Inflammatory macrophage treated with lipopolysaccharide for 1 hour (primary cell): Measurements from ENCODE around the gene FCRL5.
"Not testable (repeated sequence)": the region's sequence is repeated elsewhere in the genome, so short reads cannot be mapped to it uniquely, and the experiment has no call there.

Experiments used
- DNase-seq, 2 donors: peaks; one replicate each; pipeline ENCODE4 v3.0.0-alpha.2; 2020 to 2022

FCRL5 gene

DNA sequence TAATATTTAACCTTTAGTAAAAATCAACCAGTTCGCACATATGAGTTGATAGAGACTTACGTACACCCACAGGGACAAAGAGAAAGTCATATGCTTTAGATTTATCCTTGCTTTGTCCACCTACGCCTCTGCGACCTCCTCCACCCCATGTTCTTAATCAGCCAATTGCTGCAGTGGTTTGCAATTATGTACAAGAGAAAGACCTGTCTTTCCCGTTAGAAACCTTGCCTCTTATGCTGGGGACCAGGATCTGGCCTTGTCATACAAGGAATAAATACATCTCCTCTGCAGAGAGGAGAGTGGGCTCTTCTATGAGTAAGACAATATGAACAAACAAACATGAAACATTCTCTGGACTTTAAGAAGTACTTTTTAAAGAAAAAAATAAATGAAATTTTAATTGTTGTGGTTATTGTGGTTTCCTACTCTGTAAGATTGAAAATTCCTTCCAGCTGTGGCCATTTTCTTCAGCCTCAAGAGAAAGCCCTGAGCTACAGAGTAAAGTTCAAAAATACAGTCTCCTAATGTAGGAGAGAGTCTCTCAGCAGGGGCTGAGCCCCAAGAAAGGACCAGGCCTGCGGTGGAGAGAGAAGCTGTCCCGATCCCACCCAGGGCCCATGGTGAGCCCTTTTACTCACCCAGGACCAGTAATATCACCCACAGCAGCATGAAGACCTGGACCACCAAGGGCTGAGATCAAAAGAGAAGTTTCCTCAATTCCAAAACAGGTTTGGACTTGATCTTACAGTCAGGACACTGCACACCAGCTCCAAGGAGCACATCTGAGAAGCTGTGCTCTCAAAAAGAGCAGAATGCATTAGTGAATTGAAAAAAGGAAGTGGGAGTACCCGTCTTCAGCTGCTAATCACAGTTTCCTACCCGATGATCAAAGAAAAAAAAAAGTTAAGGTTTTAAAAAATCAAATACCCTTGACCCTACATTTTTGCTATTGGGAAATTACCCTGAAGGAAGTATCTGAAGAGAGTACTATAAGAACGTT lies at the start of gene FCRL5:
Gene FCRL5 (minus strand): TSS at position 822 of the 1,000 bp plus-strand sequence. CDS start 153 bp downstream, at position 669.
- DNase-seq: no peak

GRCh38 chr1:157600236-157600635 lies 47.9 kb upstream of the FCRL5 start:
- no peak for DNase-seq

DNA sequence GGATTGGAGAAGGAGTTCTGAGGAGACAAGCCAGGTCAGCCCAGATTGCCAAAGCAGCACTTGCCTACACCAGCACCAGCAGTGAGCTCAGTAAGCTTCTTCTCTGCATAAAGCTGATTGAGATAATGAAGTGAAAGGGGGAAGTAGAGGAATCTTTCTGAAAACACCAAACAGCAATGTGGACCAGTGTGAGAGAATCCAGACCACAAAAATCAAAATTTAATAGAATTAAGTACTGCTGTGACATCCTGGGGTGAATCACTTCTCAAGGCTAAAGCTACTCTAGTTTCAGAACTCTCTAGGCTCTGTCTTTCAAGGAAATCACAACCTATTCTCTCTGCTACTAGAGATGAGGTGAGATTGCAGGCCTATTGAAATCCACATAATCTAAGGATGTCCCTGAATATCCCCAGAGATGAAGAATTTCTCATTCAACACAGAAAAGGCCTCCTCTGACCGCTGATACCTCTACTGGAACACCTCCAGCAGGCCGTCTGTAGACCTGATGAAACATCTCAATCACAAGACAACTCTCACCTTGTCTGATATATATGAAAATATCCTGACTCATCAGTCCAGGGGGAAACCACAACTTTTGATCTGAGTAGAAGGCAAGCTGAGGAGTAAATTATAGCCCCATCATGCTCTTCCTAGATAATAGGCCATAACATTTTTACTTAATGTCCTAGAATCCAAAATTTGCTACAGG lies 45.8 kb upstream of the FCRL5 start, which contains the start of gene FCRL4:
Gene FCRL4 (minus strand): TSS at position 127 of the 709 bp plus-strand sequence. CDS start 141 bp downstream, outside the sequence.
- no peak for DNase-seq

DNA sequence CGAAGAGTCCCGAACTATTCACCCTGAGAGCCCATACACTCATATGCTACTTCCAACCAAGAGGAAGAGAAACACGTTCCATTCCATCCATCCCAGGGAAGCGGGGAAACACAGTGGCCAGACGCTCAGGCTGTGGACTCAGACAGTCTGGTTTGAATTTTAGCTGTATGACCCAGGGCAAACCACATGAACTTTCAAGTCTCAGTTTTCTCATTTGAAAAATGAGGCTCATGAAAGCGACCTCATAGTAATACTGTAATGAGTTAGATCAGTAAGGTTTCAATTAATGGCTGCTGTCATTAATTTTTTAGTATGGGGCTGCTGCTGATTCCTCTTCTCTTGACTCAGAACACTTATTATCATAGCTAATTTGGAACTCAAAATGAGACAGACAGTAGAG lies 44.1 kb upstream of the FCRL5 start:
- no peak for DNase-seq

GRCh38 chr1:157595356-157595755 lies 43.0 kb upstream of the FCRL5 start:
- DNase-seq: no peak

GRCh38 chr1:157585984-157586383 lies 33.7 kb upstream of the FCRL5 start:
- DNase-seq: peak in 1 of 2 donors; percentile 22

GRCh38 chr1:157584503-157584902 lies 32.2 kb upstream of the FCRL5 start:
- no peak for DNase-seq

DNA sequence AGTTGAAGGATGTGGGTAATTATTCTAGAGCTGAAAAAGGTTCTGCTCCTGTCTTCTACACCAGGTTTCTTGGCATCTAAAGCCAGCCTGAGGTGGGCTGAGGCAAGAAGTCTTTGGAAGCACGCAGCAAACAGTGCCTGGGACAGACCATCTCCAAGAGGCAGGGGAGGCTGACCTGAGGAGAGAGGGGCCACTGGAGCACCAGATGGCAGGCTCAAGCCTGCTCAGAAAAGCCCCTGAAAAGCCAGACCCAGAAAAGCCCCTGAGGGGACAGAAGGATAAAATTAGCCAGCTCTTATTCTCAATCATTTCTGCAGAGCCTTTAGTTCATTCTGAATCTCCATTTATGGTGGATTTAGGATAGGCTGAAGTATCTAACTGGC lies 28.5 kb upstream of the FCRL5 start:
- DNase-seq: no peak

DNA sequence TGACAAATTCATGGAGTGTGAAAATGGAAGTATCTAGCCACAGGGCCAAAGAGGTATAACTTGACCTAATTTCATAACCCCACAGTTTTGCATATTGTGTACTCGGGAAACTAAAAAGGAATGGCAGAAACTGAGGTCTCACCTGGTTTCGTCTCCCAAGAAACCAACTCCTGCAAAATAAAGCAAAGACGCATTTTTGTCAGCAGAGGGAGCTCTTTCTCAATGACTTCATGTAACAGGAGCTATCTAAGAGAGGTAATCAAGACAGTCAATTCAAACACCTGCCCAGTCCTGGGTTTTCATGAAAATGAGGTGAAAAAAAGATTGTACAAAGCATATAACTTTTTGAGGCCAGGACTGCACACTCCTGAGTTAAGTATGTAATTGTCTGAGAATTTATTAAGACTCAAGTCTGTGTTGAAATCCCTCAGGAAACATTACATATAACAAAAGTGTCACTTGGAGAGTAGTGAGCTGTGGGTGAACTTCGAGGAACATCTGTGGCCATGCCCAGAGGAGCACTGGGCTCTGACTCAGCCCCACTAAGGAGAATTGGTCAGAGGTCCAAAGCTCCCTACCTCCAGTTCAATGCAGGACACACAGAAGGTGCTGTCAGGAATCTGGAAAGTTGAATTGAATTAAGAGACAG lies 28.0 kb upstream of the FCRL5 start:
- peak; percentile 22 to 78 for DNase-seq

GRCh38 chr1:157577420-157577819 lies 25.1 kb upstream of the FCRL5 start:
- no peak for DNase-seq

GRCh38 chr1:157575744-157576143 lies 23.4 kb upstream of the FCRL5 start:
- DNase-seq: no peak

DNA sequence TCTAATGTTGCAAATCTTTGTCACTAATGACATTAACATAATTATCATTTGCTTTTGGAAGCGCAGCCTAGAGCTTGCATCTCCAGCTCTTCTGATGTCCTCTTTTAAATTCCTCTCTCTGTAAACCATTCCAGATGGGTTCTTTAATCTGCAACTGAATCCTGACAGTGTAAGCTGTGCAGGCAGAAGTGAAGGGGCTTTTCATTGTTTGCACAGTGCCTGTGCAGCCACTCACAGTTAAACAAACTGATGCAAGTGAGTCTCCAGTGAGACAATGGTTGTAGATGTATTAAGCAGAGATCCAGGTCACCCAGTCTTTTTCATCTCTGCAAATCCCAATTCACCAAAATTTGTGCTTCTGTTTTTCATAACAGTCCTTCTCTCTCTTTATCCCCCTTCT lies 22.5 kb upstream of the FCRL5 start:
- no peak for DNase-seq

DNA sequence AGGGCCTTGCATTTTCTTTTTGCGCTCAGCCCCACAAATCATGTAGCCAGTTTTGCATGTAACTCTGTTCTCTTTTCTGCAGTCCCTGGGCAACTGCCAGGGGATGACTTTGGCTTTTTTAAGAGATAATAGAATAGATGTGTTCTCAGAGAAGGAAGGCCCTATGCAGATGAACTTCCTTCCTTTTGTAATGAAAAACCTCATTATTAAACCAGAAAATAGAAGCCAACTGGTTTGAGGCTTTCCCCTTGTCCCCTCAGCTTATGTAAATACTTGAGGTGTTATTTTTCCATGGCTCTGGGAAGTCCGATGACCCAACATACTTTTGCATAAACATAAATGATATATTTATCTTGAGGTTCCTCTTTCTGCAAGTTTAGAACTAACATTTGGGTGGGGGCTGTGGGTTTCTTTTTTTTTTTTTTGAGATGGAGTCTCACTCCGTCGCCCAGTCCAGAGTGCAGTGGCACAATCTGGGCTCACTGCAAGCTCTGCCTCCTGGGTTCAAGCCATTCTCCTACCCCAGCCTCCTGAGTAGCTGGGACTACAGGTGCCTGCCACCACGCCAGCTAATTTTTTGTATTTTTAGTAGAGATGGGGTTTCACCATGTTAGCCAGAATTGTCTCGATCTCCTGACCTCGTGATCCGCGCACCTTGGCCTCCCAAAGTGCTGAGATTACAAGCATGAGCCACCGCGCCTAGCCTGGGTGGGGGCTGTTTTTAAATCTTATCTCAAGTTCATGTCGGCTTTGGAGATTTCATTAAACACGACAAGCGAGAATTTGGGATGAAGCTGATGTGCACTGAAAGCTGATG lies 14.4 kb upstream of the FCRL5 start:
- peak; percentile 77 to 84 for DNase-seq

DNA sequence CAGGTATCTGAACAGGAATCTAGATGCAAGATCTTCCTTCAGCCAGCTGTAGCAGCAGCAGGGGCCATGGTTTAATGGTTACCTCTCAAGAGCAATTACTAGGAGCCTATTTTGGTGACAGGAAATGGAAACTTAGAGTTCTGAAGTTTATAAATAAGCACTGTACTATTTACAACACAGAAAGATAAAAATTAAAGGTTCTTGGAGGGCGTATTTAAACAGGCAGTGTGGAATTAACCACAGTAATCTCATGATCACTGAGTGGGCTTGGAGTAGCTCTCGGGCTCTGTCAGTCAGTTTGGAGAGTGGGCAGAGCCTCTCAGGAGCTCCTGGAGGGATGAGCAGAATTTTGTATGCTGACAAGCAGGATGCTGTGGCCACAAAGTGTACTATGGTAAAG lies 10.2 kb upstream of the FCRL5 start:
- DNase-seq: no peak

DNA sequence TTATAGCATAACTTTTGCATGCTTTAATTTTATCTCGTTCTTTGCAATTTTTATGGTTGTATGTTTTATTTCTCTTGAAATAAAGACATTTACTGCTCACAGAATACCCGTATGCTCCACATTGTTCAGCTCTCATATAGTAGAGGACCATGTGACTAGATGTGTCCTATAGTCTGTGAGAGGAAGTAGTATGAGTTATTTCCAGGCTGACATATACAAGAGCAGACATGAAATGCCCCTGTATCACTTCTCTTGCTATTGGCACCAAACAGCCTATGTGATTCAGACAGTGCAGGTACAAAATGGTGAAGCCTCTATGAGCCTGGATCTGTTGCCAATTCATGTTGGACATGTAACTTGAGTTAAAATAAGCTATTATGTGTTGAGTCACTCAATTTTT lies 5.8 kb upstream of the FCRL5 start:
- no peak for DNase-seq

GRCh38 chr1:157548081-157548480 lies 4.2 kb downstream of the FCRL5 start:
- DNase-seq: not testable (repeated sequence)

DNA sequence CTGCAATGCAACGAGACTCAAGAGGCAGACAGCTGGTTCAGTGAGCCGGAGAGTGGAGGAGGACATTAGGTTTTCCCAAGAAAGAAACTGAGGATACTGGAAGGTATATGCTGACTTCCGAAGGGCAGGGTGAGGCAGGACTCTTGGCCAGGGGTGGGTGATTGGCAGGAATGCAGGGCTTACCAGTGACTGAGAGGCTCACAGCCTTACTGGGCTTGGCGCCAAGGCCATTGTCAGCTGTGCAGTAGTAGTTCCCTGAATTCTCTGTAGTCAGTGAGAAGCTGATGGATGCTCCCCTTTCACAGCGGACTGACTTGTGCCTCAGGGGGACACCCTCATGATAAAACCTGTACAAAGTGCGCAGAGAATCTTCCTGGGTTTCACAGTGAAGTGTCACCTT lies 9.6 kb downstream of the FCRL5 start:
- DNase-seq: no peak

DNA sequence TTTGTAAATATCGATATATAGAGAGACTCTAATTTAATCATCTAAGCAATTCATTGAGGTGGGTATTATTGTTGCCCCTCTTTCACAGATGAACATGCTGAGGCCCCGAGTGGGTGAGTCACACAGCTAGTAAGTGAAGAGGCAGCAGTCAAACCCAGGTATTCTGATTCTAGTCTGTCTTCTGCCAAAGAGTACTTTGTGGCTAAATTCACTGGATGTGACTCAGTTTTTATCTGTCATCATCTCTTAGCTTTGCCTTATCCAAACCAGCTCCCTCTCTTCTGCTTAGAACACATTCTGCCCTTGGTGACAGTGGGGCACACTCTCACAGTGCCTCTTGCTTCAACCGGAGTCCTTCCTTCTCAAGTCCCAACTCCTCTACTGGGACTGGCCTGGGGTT lies 11.5 kb downstream of the FCRL5 start:
- no peak for DNase-seq

GRCh38 chr1:157540160-157540748 lies 12.1 kb downstream of the FCRL5 start:
- DNase-seq: no peak

- no peak for DNase-seq
Measured at GRCh38 chr1:157539568-157539967, 12.7 kb downstream of the FCRL5 start.

GRCh38 chr1:157532569-157532968 lies 19.7 kb downstream of the FCRL5 start:
- DNase-seq: no peak
